ENCODE measurements around the gene PRIM2.
"Not testable (repeated sequence)": the region's sequence is repeated elsewhere in the genome, so short reads cannot be mapped to it uniquely, and the experiment has no call there.

- TF ChIP-seq CTCF, POLR2A (IDR thresholded peaks at IDR 0.05): not testable (repeated sequence)
Measured at GRCh38 chr6:57502387-57502786, 185.0 kb downstream of the PRIM2 start.
